ENCODE measurements around the gene DTNBP1. TPM values are rescaled to one million over a fixed set of nuclear protein-coding genes. Genes with fewer than 3 reads are reported as not detected.

The DTNBP1 gene
- total and polyA plus RNA-seq, 2 experiments from 2014 or later = 9.2 to 41.6 TPM

GRCh38 chr6:15643542-15643941 lies 19.3 kb downstream of the DTNBP1 start:
- H3K9me3 ChIP-seq (ENCODE audit: low read depth) = no peaks in the 10 kb centered on the region
- H3K4me3 ChIP-seq = no peak overlapping the region
- TF ChIP-seq, protein P1, sequence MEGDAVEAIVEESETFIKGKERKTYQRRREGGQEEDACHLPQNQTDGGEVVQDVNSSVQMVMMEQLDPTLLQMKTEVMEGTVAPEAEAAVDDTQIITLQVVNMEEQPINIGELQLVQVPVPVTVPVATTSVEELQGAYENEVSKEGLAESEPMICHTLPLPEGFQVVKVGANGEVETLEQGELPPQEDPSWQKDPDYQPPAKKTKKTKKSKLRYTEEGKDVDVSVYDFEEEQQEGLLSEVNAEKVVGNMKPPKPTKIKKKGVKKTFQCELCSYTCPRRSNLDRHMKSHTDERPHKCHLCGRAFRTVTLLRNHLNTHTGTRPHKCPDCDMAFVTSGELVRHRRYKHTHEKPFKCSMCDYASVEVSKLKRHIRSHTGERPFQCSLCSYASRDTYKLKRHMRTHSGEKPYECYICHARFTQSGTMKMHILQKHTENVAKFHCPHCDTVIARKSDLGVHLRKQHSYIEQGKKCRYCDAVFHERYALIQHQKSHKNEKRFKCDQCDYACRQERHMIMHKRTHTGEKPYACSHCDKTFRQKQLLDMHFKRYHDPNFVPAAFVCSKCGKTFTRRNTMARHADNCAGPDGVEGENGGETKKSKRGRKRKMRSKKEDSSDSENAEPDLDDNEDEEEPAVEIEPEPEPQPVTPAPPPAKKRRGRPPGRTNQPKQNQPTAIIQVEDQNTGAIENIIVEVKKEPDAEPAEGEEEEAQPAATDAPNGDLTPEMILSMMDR (IDR thresholded peaks at IDR 0.05; ENCODE audit: low read depth, low read length) = no peak
- no peaks in the 10 kb centered on the region for H3K4me1 ChIP-seq (ENCODE audit: low read depth)
- H3K27me3 ChIP-seq = no peaks in the 10 kb centered on the region
- no peaks in the 10 kb centered on the region for H3K36me3 ChIP-seq
- H3K27ac ChIP-seq = no peak overlapping the region
- no peak for DNase-seq (ENCODE audit: low read depth in 1 of 2, low spot score in 1 of 2)

- H3K4me1 ChIP-seq (ENCODE audit: low read depth) = no peaks in the 10 kb centered on the region
- no peaks in the 10 kb centered on the region for H3K9me3 ChIP-seq (ENCODE audit: low read depth)
- TF ChIP-seq, protein P1 (IDR thresholded peaks at IDR 0.05; ENCODE audit: low read depth, low read length) = peak; percentile 39
- no peaks in the 10 kb centered on the region for H3K36me3 ChIP-seq
- H3K4me3 ChIP-seq = no peak overlapping the region
- no peaks in the 10 kb centered on the region for H3K27me3 ChIP-seq
- DNase-seq (ENCODE audit: low read depth in 1 of 2, low spot score in 1 of 2) = peak in 1 of 2 donors; percentile 9
- no peak overlapping the region for H3K27ac ChIP-seq
These were observed 20.6 kb downstream of the DTNBP1 start for GRCh38 chr6:15642276-15642675.

DNA sequence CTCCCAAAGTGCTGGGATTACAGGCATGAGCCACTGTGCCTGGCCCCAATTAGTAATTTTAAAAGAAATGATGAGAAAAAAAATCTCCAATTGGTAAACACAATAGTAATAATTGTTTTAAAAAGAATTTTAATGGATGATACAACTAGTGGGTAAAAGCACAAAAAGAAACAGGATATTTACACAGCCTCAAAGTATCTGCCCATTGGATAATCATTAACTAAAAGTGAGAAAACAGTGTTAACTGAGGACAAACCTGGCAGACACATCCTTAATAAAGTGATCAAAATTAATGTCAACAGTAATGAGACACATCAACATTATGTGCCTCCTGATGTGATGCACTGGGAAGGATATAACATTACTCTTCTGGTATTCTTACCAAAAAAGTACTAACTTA lies 24.5 kb downstream of the DTNBP1 start:
- DNase-seq (ENCODE audit: low read depth in 1 of 2, low spot score in 1 of 2) = no peak
- Histone ChIP-seq H3K36me3 (no peaks in the 10 kb centered on the region), H3K4me1 (ENCODE audit: low read depth) (no peaks in the 10 kb centered on the region), H3K4me3 (no peak overlapping the region), H3K27me3 (no peaks in the 10 kb centered on the region), H3K9me3 (ENCODE audit: low read depth) (no peaks in the 10 kb centered on the region), H3K27ac (no peak overlapping the region)
- TF ChIP-seq, protein P1 (IDR thresholded peaks at IDR 0.05; ENCODE audit: low read depth, low read length) = no peak

DNA sequence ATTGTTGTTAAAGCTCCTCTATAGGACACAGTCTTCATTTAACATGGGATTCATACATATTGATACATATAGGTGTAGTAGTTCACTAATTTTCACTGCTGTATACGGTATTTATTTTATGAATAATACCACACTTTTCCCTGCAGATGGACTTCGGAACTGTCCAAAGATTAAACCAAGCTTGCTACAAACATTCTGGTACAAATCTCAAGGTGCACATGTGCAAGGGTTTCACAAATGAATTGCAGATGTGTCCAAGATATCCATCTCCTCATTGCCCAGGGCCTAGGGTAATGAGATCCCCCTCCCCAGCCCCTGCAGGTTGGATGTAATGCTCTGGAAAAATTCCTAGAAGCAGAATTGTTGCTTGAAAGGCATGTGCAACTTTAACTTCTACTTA lies 31.4 kb downstream of the DTNBP1 start:
- Histone ChIP-seq H3K4me3 (no peak overlapping the region), H3K4me1 (ENCODE audit: low read depth) (peaks cover 3% of the 10 kb centered on the region), H3K9me3 (ENCODE audit: low read depth) (no peaks in the 10 kb centered on the region), H3K36me3 (no peaks in the 10 kb centered on the region), H3K27me3 (no peaks in the 10 kb centered on the region), H3K27ac (no peak overlapping the region)
- no peak for DNase-seq (ENCODE audit: low read depth in 1 of 2, low spot score in 1 of 2)
- TF ChIP-seq, protein P1 (IDR thresholded peaks at IDR 0.05; ENCODE audit: low read depth, low read length) = no peak

DNA sequence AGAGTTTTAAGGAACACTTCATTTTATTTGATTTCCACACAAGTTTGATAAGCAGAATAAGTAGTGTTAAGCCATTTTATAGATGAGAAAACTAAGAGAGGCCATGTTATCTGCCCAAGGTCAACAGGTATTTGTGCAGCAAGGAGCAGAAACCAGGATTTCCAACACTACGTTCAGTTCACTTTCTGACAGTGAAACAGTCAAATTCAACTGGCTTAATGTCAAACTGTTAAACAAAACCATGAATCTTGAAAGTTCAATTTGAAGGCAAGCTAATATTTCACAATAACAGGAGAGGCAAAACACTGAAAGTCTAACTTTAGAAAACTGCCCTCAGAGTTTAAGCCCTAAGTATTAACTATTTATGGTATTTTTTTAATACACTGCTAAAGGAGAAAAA lies 32.6 kb downstream of the DTNBP1 start:
- Histone ChIP-seq H3K27me3 (no peaks in the 10 kb centered on the region), H3K36me3 (no peaks in the 10 kb centered on the region), H3K9me3 (ENCODE audit: low read depth) (no peaks in the 10 kb centered on the region), H3K4me1 (ENCODE audit: low read depth) (peaks cover 3% of the 10 kb centered on the region), H3K27ac (no peak overlapping the region), H3K4me3 (no peak overlapping the region)
- TF ChIP-seq, protein P1 (IDR thresholded peaks at IDR 0.05; ENCODE audit: low read depth, low read length) = no peak
- peak in 1 of 2 donors; percentile 27 for DNase-seq (ENCODE audit: low read depth in 1 of 2, low spot score in 1 of 2)

- peaks cover 3% of the 10 kb centered on the region for H3K4me1 ChIP-seq (ENCODE audit: low read depth)
- no peak overlapping the region for H3K27ac ChIP-seq
- H3K27me3 ChIP-seq = no peaks in the 10 kb centered on the region
- no peaks in the 10 kb centered on the region for H3K36me3 ChIP-seq
- no peak for DNase-seq (ENCODE audit: low read depth in 1 of 2, low spot score in 1 of 2)
- TF ChIP-seq, protein P1 (IDR thresholded peaks at IDR 0.05; ENCODE audit: low read depth, low read length) = no peak
- H3K4me3 ChIP-seq = no peak overlapping the region
- H3K9me3 ChIP-seq (ENCODE audit: low read depth) = no peaks in the 10 kb centered on the region
These were observed 33.3 kb downstream of the DTNBP1 start for GRCh38 chr6:15629487-15629886.
